ENCODE results near the gene HMX1.

Gene HMX1

GRCh38 chr4:8917321-8917811, 45.7 kb upstream of the HMX1 start:
- no peak for TF ChIP-seq CTCF (IDR thresholded peaks at IDR 0.05; ENCODE audit: control extremely low read depth, extremely low read depth, low read depth, missing control alignments)
- ChIA-PET CTCF (interaction anchor here (0.6 to 2.8 kb wide), 18 partner anchors 8 to 1115 kb away, joined by 3 to 41 read pairs (median 3); no protein-coding TSS in a partner anchor), POLR2A (no interaction called here)
- no peak for DNase-seq (ENCODE audit: extremely low spot score)

GRCh38 chr4:8916906-8917305, 45.3 kb upstream of the HMX1 start:
- CTCF ChIA-PET: interaction anchor here (1.0 to 2.8 kb wide), 11 partner anchors 8 to 449 kb away, joined by 3 to 41 read pairs (median 5); no protein-coding TSS in a partner anchor
- no peak for TF ChIP-seq CTCF (IDR thresholded peaks at IDR 0.05; ENCODE audit: control extremely low read depth, extremely low read depth, low read depth, missing control alignments)
- no peak for DNase-seq (ENCODE audit: extremely low spot score)
- POLR2A ChIA-PET: no interaction called here

- no peak for TF ChIP-seq CTCF (IDR thresholded peaks at IDR 0.05; ENCODE audit: control extremely low read depth, extremely low read depth, low read depth, missing control alignments)
- ChIA-PET CTCF (interaction anchor here (1.0 to 2.8 kb wide), 8 partner anchors 7 to 448 kb away, joined by 3 to 41 read pairs (median 6); no protein-coding TSS in a partner anchor), POLR2A (no interaction called here)
- DNase-seq (ENCODE audit: extremely low spot score): no peak
Observed at GRCh38 chr4:8916351-8916885, 44.8 kb upstream of the HMX1 start.

- no peak for DNase-seq (ENCODE audit: extremely low spot score)
- ChIA-PET POLR2A (no interaction called here), CTCF (interaction anchor here (2.8 kb wide), 1 partner anchor 309 kb away, joined by 41 read pairs; no protein-coding TSS in a partner anchor)
- TF ChIP-seq CTCF (IDR thresholded peaks at IDR 0.05; ENCODE audit: control extremely low read depth, extremely low read depth, low read depth, missing control alignments): no peak
Observed at GRCh38 chr4:8915201-8916200, 43.9 kb upstream of the HMX1 start.

- TF ChIP-seq CTCF (IDR thresholded peaks at IDR 0.05; ENCODE audit: control extremely low read depth, extremely low read depth, low read depth, missing control alignments): no peak
- POLR2A ChIA-PET: no interaction called here
- no peak for DNase-seq (ENCODE audit: extremely low spot score)
- CTCF ChIA-PET: no interaction called here
Observed at GRCh38 chr4:8914461-8915171, 43.0 kb upstream of the HMX1 start.
